Fibroblast of lung (primary cell): ENCODE measurements around the gene OR4D9. TPM values are rescaled to one million over a fixed set of nuclear protein-coding genes. Genes with fewer than 3 reads are reported as not detected.

Experiments used
- DNase-seq, 2 donors: peaks; one replicate each; pipeline versions ENCODE4 v3.0.0 to v3.0.0-alpha.2; 2010; ENCODE audit warnings: low read depth in 2 of 2
- H2AFZ ChIP-seq: 2 replicates; pipeline ENCODE4 v1.5.1; 2012; ENCODE audit warnings: low read length, control low read depth, inconsistent platforms
- H3K27ac ChIP-seq: 2 replicates; pipeline ENCODE4 v1.5.1; 2011; ENCODE audit warnings: low read length, control low read depth; ENCODE audit not compliant: insufficient read depth
- H3K27me3 ChIP-seq: 2 replicates; pipeline ENCODE4 v1.5.1; 2011; ENCODE audit warnings: mild to moderate bottlenecking, low read length; ENCODE audit not compliant: control insufficient read depth, insufficient read depth
- H3K36me3 ChIP-seq: 2 replicates; pipeline ENCODE4 v1.5.1; 2011; ENCODE audit warnings: low read length; ENCODE audit not compliant: control insufficient read depth, insufficient read depth
- H3K4me1 ChIP-seq: 2 replicates; pipeline ENCODE4 v1.5.1; 2011; ENCODE audit warnings: low read length; ENCODE audit not compliant: control insufficient read depth, insufficient read depth; ENCODE audit errors: extremely low read depth
- H3K4me2 ChIP-seq: 2 replicates; pipeline ENCODE4 v1.5.1; 2011; ENCODE audit warnings: low read length, control low read depth; ENCODE audit not compliant: insufficient read depth; ENCODE audit errors: extremely low read depth
- H3K4me3 ChIP-seq, 4 experiments: fragments of 200-600 bp in 1 of 4; sonication (generic) in 1 of 4; replicated peaks in 1 of 4; 2 replicates each; pipeline ENCODE4 v1.5.1; 2011 to 2016; ENCODE audit warnings: low read length in 4 of 4, low read depth in 3 of 4, mild to moderate bottlenecking in 3 of 4, control low read depth in 2 of 4, inconsistent platforms in 1 of 4, mixed read lengths in 1 of 4; ENCODE audit not compliant: insufficient read depth in 1 of 4; ENCODE audit errors: control extremely low read depth in 1 of 4
- H3K79me2 ChIP-seq: 2 replicates; pipeline ENCODE4 v1.5.1; 2012; ENCODE audit warnings: mild to moderate bottlenecking, low read length, inconsistent platforms; ENCODE audit not compliant: control insufficient read depth, insufficient read depth
- H3K9ac ChIP-seq: 2 replicates; pipeline ENCODE4 v1.5.1; 2011; ENCODE audit warnings: mild to moderate bottlenecking, low read length, control low read depth; ENCODE audit not compliant: insufficient read depth
- H3K9me3 ChIP-seq: 2 replicates; pipeline ENCODE4 v1.5.1; 2012; ENCODE audit warnings: low read depth, low read length; ENCODE audit not compliant: control insufficient read depth, insufficient read depth
- H4K20me1 ChIP-seq: 2 replicates; pipeline ENCODE4 v1.5.1; 2011; ENCODE audit warnings: low read length; ENCODE audit not compliant: control insufficient read depth, insufficient read depth; ENCODE audit errors: extremely low read depth
- CTCF ChIP-seq, 2 donors: IDR thresholded peaks in 1 of 2; conservative IDR thresholded peaks in 1 of 2; 1 replicate in 1 of 2; 2 replicates in 1 of 2; pipeline ENCODE4 v1.5.1; 2011 to 2012; ENCODE audit warnings: low read length in 2 of 2, control low read depth in 1 of 2, inconsistent platforms in 1 of 2, low read depth in 1 of 2, mild to moderate bottlenecking in 1 of 2
- EZH2 ChIP-seq: IDR thresholded peaks from 2 replicates; pipeline ENCODE4 v1.5.1; 2012; ENCODE audit warnings: low read length, control low read depth, mild to moderate bottlenecking; ENCODE audit errors: missing control alignments
- polyA plus RNA-seq, 2 donors: library from polyadenylated mRNA; depleted of rRNA in 1 of 2; stranded (reverse) in 1 of 2; unstranded in 1 of 2; fragments of >200 nt; gene quantifications; 2 replicates each; pipeline ENCODE4 v1.2.1, GENCODE V29; 2011 to 2012; ENCODE audit warnings: missing spikeins in 1 of 2
- total RNA-seq: library from RNA; depleted of rRNA; stranded (reverse); fragments of >200 nt; gene quantifications from 2 replicates; pipeline ENCODE4 v1.2.1, GENCODE V29; 2014

Gene OR4D9
- total and polyA plus RNA-seq, 2 donors (not counting 1 experiment from before 2014, with no cell fraction given), result not detected

- H3K36me3 ChIP-seq, result no peaks in the 10 kb centered on the region
- H3K27ac ChIP-seq, result no peak overlapping the region
- H3K4me2 ChIP-seq, result no peak overlapping the region
- no peaks in the 10 kb centered on the region for H4K20me1 ChIP-seq
- no peak overlapping the region for H3K4me3 ChIP-seq
- H3K9me3 ChIP-seq, result no peaks in the 10 kb centered on the region
- DNase-seq, result no peak
- TF ChIP-seq EZH2 (no peak), CTCF (conservative IDR thresholded peaks at IDR 0.05 in 1 of 2, IDR thresholded peaks at IDR 0.05 in 1 of 2; ENCODE audit: low read depth in 1 of 2, low read length in 2 of 2) (no peak)
- H3K27me3 ChIP-seq, result no peaks in the 10 kb centered on the region
- no peak overlapping the region for H3K9ac ChIP-seq
- H3K4me1 ChIP-seq, result no peaks in the 10 kb centered on the region
- H2AFZ ChIP-seq, result no peak overlapping the region
- H3K79me2 ChIP-seq, result no peaks in the 10 kb centered on the region
These were observed 9.4 kb downstream of the OR4D9 start for GRCh38 chr11:59520741-59521140.

GRCh38 chr11:59523541-59523940, 12.2 kb downstream of the OR4D9 start:
- no peak for DNase-seq
- Histone ChIP-seq H4K20me1 (no peaks in the 10 kb centered on the region), H3K4me1 (no peaks in the 10 kb centered on the region), H3K36me3 (no peaks in the 10 kb centered on the region), H3K9ac (no peak overlapping the region), H3K27me3 (no peaks in the 10 kb centered on the region), H3K9me3 (no peaks in the 10 kb centered on the region), H3K4me2 (no peak overlapping the region), H3K79me2 (no peaks in the 10 kb centered on the region), H3K4me3 (no peak overlapping the region), H3K27ac (no peak overlapping the region), H2AFZ (no peak overlapping the region)
- TF ChIP-seq CTCF (conservative IDR thresholded peaks at IDR 0.05 in 1 of 2, IDR thresholded peaks at IDR 0.05 in 1 of 2; ENCODE audit: low read depth in 1 of 2, low read length in 2 of 2) (no peak), EZH2 (no peak)

GRCh38 chr11:59528711-59529110, 17.4 kb downstream of the OR4D9 start:
- H3K4me1 ChIP-seq, result no peaks in the 10 kb centered on the region
- no peaks in the 10 kb centered on the region for H3K27me3 ChIP-seq
- no peaks in the 10 kb centered on the region for H4K20me1 ChIP-seq
- H3K4me2 ChIP-seq, result no peak overlapping the region
- H3K36me3 ChIP-seq, result no peaks in the 10 kb centered on the region
- no peak overlapping the region for H3K4me3 ChIP-seq
- DNase-seq, result no peak
- H2AFZ ChIP-seq, result no peak overlapping the region
- no peaks in the 10 kb centered on the region for H3K79me2 ChIP-seq
- H3K27ac ChIP-seq, result no peak overlapping the region
- no peak for TF ChIP-seq CTCF (conservative IDR thresholded peaks at IDR 0.05 in 1 of 2, IDR thresholded peaks at IDR 0.05 in 1 of 2; ENCODE audit: low read depth in 1 of 2, low read length in 2 of 2)
- no peak for TF ChIP-seq EZH2
- no peaks in the 10 kb centered on the region for H3K9me3 ChIP-seq
- no peak overlapping the region for H3K9ac ChIP-seq
